ENCODE results near the gene RAB11FIP4.

Gene RAB11FIP4

GRCh38 chr17:31558748-31559583 lies 167.5 kb downstream of the RAB11FIP4 start:
- no peaks in the 10 kb centered on the region for H3K9me3 ChIP-seq (ENCODE audit: insufficient read depth, low read length)
- H3K27ac ChIP-seq (ENCODE audit: low read depth, low read length) = no peak overlapping the region
- no peaks in the 10 kb centered on the region for H3K27me3 ChIP-seq (ENCODE audit: low read length)
- peak overlapping the region; percentile 71 for H2AFZ ChIP-seq (ENCODE audit: low read depth, low read length, severe bottlenecking)
- H3K9ac ChIP-seq (ENCODE audit: low read length) = peak overlapping the region; percentile 65
- H4K20me1 ChIP-seq (ENCODE audit: low read depth, low read length) = no peaks in the 10 kb centered on the region
- H3K9me2 ChIP-seq (replicated peaks; ENCODE audit: insufficient read depth, low read length) = no peaks in the 10 kb centered on the region
- no peaks in the 10 kb centered on the region for H3F3A ChIP-seq (ENCODE audit: insufficient read depth)
- H3K4me2 ChIP-seq (ENCODE audit: low read depth, low read length, poor library complexity, severe bottlenecking) = peak overlapping the region; percentile 74
- no peaks in the 10 kb centered on the region for H3K36me3 ChIP-seq (ENCODE audit: low read length)
- H3K4me3 ChIP-seq (ENCODE audit: insufficient read depth, low read length, poor library complexity, severe bottlenecking) = peak overlapping the region; percentile 70
- TF ChIP-seq EZH2phosphoT487 (conservative IDR thresholded peaks at IDR 0.05; ENCODE audit: low read length) (no peak), CTCF (IDR thresholded peaks at IDR 0.05; ENCODE audit: insufficient read depth, low read length, poor library complexity, severe bottlenecking) (peak; percentile 95)
- H3K79me2 ChIP-seq (ENCODE audit: insufficient read depth, low read length) = no peaks in the 10 kb centered on the region

GRCh38 chr17:31559584-31560501 lies 168.4 kb downstream of the RAB11FIP4 start:
- Histone ChIP-seq H3K79me2 (ENCODE audit: insufficient read depth, low read length) (no peaks in the 10 kb centered on the region), H2AFZ (ENCODE audit: low read depth, low read length, severe bottlenecking) (no peak overlapping the region), H3K4me2 (ENCODE audit: low read depth, low read length, poor library complexity, severe bottlenecking) (no peak overlapping the region), H4K20me1 (ENCODE audit: low read depth, low read length) (no peaks in the 10 kb centered on the region), H3K9me3 (ENCODE audit: insufficient read depth, low read length) (no peaks in the 10 kb centered on the region), H3F3A (ENCODE audit: insufficient read depth) (no peaks in the 10 kb centered on the region), H3K36me3 (ENCODE audit: low read length) (no peaks in the 10 kb centered on the region), H3K27me3 (ENCODE audit: low read length) (no peaks in the 10 kb centered on the region), H3K27ac (ENCODE audit: low read depth, low read length) (no peak overlapping the region), H3K4me3 (ENCODE audit: insufficient read depth, low read length, poor library complexity, severe bottlenecking) (no peak overlapping the region), H3K9me2 (replicated peaks; ENCODE audit: insufficient read depth, low read length) (no peaks in the 10 kb centered on the region), H3K9ac (ENCODE audit: low read length) (no peak overlapping the region)
- no peak for TF ChIP-seq CTCF (IDR thresholded peaks at IDR 0.05; ENCODE audit: insufficient read depth, low read length, poor library complexity, severe bottlenecking)
- no peak for TF ChIP-seq EZH2phosphoT487 (conservative IDR thresholded peaks at IDR 0.05; ENCODE audit: low read length)

DNA sequence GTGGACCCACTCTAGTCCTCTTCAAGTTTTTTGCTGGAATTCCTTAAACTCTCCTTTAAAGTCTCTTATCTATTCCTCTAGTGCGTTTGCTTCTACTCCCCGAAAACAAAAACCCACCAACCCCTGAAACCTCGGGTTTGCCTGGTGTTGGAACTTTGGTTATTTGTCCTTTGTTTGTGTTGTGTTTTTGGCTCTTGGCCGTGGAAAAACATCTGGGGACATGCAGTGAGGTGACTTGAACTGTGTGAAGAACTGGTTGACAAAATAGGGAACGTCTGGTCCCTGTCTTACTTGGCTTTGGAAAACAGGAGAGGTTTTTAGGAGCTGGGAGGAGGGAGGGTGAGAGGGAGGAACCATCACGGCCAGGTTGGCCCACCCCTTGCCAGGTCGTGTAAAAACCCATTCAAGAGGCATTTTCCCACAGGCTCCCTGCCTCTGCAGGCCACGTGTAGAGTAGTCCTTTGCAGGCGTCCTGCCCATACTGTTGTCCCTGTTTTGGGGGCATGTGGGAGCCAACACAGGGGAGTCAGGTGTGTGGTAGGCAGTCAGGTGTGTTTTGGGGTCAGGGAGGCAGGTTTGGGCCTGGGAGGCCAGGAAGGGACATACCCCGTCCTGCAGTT lies 169.3 kb downstream of the RAB11FIP4 start:
- H4K20me1 ChIP-seq (ENCODE audit: low read depth, low read length) = no peaks in the 10 kb centered on the region
- no peaks in the 10 kb centered on the region for H3K9me2 ChIP-seq (replicated peaks; ENCODE audit: insufficient read depth, low read length)
- H3K79me2 ChIP-seq (ENCODE audit: insufficient read depth, low read length) = no peaks in the 10 kb centered on the region
- H3F3A ChIP-seq (ENCODE audit: insufficient read depth) = no peaks in the 10 kb centered on the region
- H3K27me3 ChIP-seq (ENCODE audit: low read length) = no peaks in the 10 kb centered on the region
- H3K4me2 ChIP-seq (ENCODE audit: low read depth, low read length, poor library complexity, severe bottlenecking) = no peak overlapping the region
- no peak overlapping the region for H3K4me3 ChIP-seq (ENCODE audit: insufficient read depth, low read length, poor library complexity, severe bottlenecking)
- H3K9me3 ChIP-seq (ENCODE audit: insufficient read depth, low read length) = no peaks in the 10 kb centered on the region
- no peak overlapping the region for H2AFZ ChIP-seq (ENCODE audit: low read depth, low read length, severe bottlenecking)
- H3K27ac ChIP-seq (ENCODE audit: low read depth, low read length) = no peak overlapping the region
- no peak for TF ChIP-seq CTCF (IDR thresholded peaks at IDR 0.05; ENCODE audit: insufficient read depth, low read length, poor library complexity, severe bottlenecking)
- no peak for TF ChIP-seq EZH2phosphoT487 (conservative IDR thresholded peaks at IDR 0.05; ENCODE audit: low read length)
- no peaks in the 10 kb centered on the region for H3K36me3 ChIP-seq (ENCODE audit: low read length)
- H3K9ac ChIP-seq (ENCODE audit: low read length) = no peak overlapping the region
